K562 (cell line): ENCODE measurements around the gene NAA10. TPM values are rescaled to one million over a fixed set of nuclear protein-coding genes. Genes with fewer than 3 reads are reported as not detected.

ENCODE experiments used
- ATAC-seq: fragments of 200-7000 bp; cut with Tn5 transposase; 3 replicates; pipeline ENCODE4 v1.9.1; 2020; ENCODE audit warnings: moderate library complexity
- BruUV-seq: library from RNA; stranded (reverse); fragments of 400-500 nt; replicated peaks from 2 replicates; lab custom pipeline; 2021; lab: Mats Ljungman, UMichigan
- CTCF ChIA-PET: fragments of 300-600 bp; formaldehyde crosslinking; extraction: SDS; loops from one replicate; lab custom pipeline; 2021; ENCODE audit warnings: low intra/inter-chr PET ratio; lab: Yijun Ruan, JAX
- POLR2A ChIA-PET: fragments of 300-600, 350-650 bp; sonication (Branson Sonifier 250); formaldehyde crosslinking; extraction: SDS; loops from one replicate; lab custom pipeline; 2021; ENCODE audit warnings: antibody characterized with exemption, inconsistent platforms; lab: Yijun Ruan, JAX
- DNase-seq, 4 experiments: peaks; one replicate each; pipeline versions ENCODE4 v3.0.0 to v3.0.0-alpha.2; 2011 to 2018; ENCODE audit warnings: low spot score in 3 of 4, mixed read lengths in 3 of 4; ENCODE audit errors: extremely low read depth in 1 of 4
- FAIRE-seq: peaks from 2 replicates; lab custom pipeline; 2011; peaks lifted over from hg19 to GRCh38; lab: Jason Lieb, UNC
- H2AFZ ChIP-seq: 2 replicates; pipeline ENCODE4 v1.6.0; 2011; ENCODE audit warnings: low read depth, low read length, control low read depth, inconsistent platforms
- H3K27ac ChIP-seq: fragments of 200-600 bp; 3 replicates; pipeline ENCODE4 v1.8.0; 2011; ENCODE audit warnings: low read depth, mild to moderate bottlenecking, control low read depth, inconsistent platforms, low read length, moderate library complexity, mixed read lengths; ENCODE audit errors: extremely low read depth
- H3K27me3 ChIP-seq, 2 experiments: fragments of 300-600 bp in 1 of 2; 2 replicates in 1 of 2; 3 replicates in 1 of 2; pipeline versions ENCODE4 v1.6.0 to v1.8.0; 2011; ENCODE audit warnings: inconsistent platforms in 2 of 2, low read length in 2 of 2, mild to moderate bottlenecking in 1 of 2, mixed read lengths in 1 of 2, moderate library complexity in 1 of 2; ENCODE audit not compliant: control insufficient read depth in 2 of 2, insufficient read depth in 2 of 2
- H3K36me3 ChIP-seq: fragments of 300-600 bp; 3 replicates; pipeline ENCODE4 v1.8.0; 2011; ENCODE audit warnings: mild to moderate bottlenecking, low read length, inconsistent platforms; ENCODE audit not compliant: control insufficient read depth, insufficient read depth
- H3K4me1 ChIP-seq, 2 experiments: fragments of 200-600 bp in 1 of 2; replicated peaks in 1 of 2; 2 replicates in 1 of 2; 3 replicates in 1 of 2; pipeline versions ENCODE4 v1.5.1 to v1.8.0; 2011; ENCODE audit warnings: inconsistent platforms in 2 of 2, low read length in 2 of 2, mild to moderate bottlenecking in 1 of 2, mixed read lengths in 1 of 2, moderate library complexity in 1 of 2; ENCODE audit not compliant: control insufficient read depth in 2 of 2, insufficient read depth in 2 of 2
- H3K4me2 ChIP-seq: 2 replicates; pipeline ENCODE4 v1.6.1; 2011; ENCODE audit warnings: low read length, control low read depth, inconsistent platforms, mixed read lengths; ENCODE audit not compliant: insufficient read depth
- H3K4me3 ChIP-seq: fragments of 200-600 bp; sonication (generic), shearing (Covaris generic); 2 replicates; pipeline ENCODE4 v1.5.1; 2016; ENCODE audit warnings: control low read depth, inconsistent platforms
- H3K79me2 ChIP-seq: fragments of 200-600 bp; 3 replicates; pipeline ENCODE4 v1.8.0; 2011; ENCODE audit warnings: low read length, inconsistent platforms; ENCODE audit not compliant: control insufficient read depth, insufficient read depth
- H3K9ac ChIP-seq, 2 experiments: 2 replicates each; pipeline versions ENCODE4 v1.6.0 to v1.6.1; 2011; ENCODE audit warnings: low read depth in 2 of 2, low read length in 2 of 2, control low read depth in 1 of 2, inconsistent platforms in 1 of 2, mild to moderate bottlenecking in 1 of 2, mixed read lengths in 1 of 2; ENCODE audit not compliant: insufficient read depth in 1 of 2
- H3K9me1 ChIP-seq: one replicate; pipeline ENCODE4 v1.6.0; 2011; ENCODE audit warnings: inconsistent platforms, mild to moderate bottlenecking, low read length, moderate library complexity; ENCODE audit not compliant: control insufficient read depth, insufficient read depth
- H3K9me3 ChIP-seq: replicated peaks from 2 replicates; pipeline ENCODE4 v1.5.1; 2011; ENCODE audit warnings: low read depth, low read length, inconsistent platforms; ENCODE audit not compliant: control insufficient read depth, insufficient read depth
- H4K20me1 ChIP-seq: replicated peaks from 2 replicates; pipeline ENCODE4 v1.6.1; 2011; ENCODE audit warnings: low read length, inconsistent platforms, mixed read lengths; ENCODE audit not compliant: control insufficient read depth, insufficient read depth
- BHLHE40 ChIP-seq: IDR thresholded peaks from 2 replicates; pipeline ENCODE4 v1.6.1; 2011; ENCODE audit warnings: low read length, improper control_type of control experiment
- GABPA ChIP-seq: fragments of 200-800 bp; sonication (Bioruptor generic); conservative IDR thresholded peaks from 2 replicates; pipeline ENCODE4 v1.6.1; 2016; ENCODE audit warnings: low read depth, missing genetic modification characterization, missing compliant biosample characterization
- NKRF ChIP-seq: fragments of 450-650 bp; IDR thresholded peaks from 2 replicates; pipeline ENCODE4 v1.6.1; 2016; ENCODE audit warnings: borderline replicate concordance
- RBFOX2 ChIP-seq: fragments of 200-400 bp; formaldehyde crosslinking; IDR thresholded peaks from 2 replicates; pipeline ENCODE4 v1.6.1; 2017; ENCODE audit warnings: low read depth, mild to moderate bottlenecking, low read length, moderate library complexity
- SMARCC2 ChIP-seq: fragments of 450-650 bp; IDR thresholded peaks from 2 replicates; pipeline ENCODE4 v1.6.1; 2017; ENCODE audit warnings: antibody characterized with exemption, moderate library complexity, mild to moderate bottlenecking, low read depth
- WGBS: fragments of 100-300 bp; shearing (Covaris generic); methylation state at CpG from one replicate; pipeline ENCODE4 v1.1.6; 2016; ENCODE audit warnings: low coverage, mixed read lengths; ENCODE audit not compliant: insufficient coverage; ENCODE audit errors: missing lambda C conversion rate; 5-methylcytosine and 5-hydroxymethylcytosine counted together
- in situ Hi-C: fragments of 300-500 bp; cut with MboI; formaldehyde crosslinking; loops from 4 replicates; pipeline ENCODE4 v1.15.0; 2018; ENCODE audit warnings: inconsistent platforms, mixed read lengths
- intact Hi-C: fragments of 100-400 bp; cut with micrococcal nuclease; formaldehyde crosslinking; loops from 2 replicates; pipeline ENCODE4 v1.14.2; 2022
- polyA plus RNA-seq, 8 experiments: library from polyadenylated mRNA; depleted of rRNA in 4 of 8; stranded (reverse) in 5 of 8; unstranded in 3 of 8; fragments of >200 nt; fragmentation: Nextera tagmentation in 2 of 8; fragmentation: Illumina TruSeq in 1 of 8; extraction: Ambion mirVana in 2 of 8; extraction: Trizol in 1 of 8; gene quantifications; 2 replicates each; pipeline versions ENCODE4 v1.2.1 to v1.2.3, GENCODE V29; 2011 to 2014; ENCODE audit warnings: inconsistent platforms in 1 of 8, missing spikeins in 1 of 8
- total RNA-seq, 7 experiments: library from RNA; depleted of rRNA in 6 of 7; stranded (reverse); fragments of >200 nt in 6 of 7; fragmentation: Illumina TruSeq in 2 of 7; extraction: Trizol in 2 of 7; gene quantifications; 2 replicates each; pipeline versions ENCODE4 v1.2.1 to v1.2.3, GENCODE V29; 2011 to 2021; ENCODE audit warnings: low replicate concordance in 1 of 7

The NAA10 gene
- total and polyA plus RNA-seq, 9 of the 15 experiments (the other 6 are each of a cell fraction or from before 2014, with no cell fraction given), result 11.1 to 250 (median 134) TPM

GRCh38 chrX:153932220-153932915, 2.5 kb downstream of the NAA10 start:
- CTCF ChIA-PET, result no interaction called here
- Histone ChIP-seq H3K79me2 (peaks cover 38% of the 10 kb centered on the region), H3K4me2 (no peak overlapping the region), H3K36me3 (peaks cover 48% of the 10 kb centered on the region), H3K4me3 (no peak overlapping the region), H3K9me3 (no peaks in the 10 kb centered on the region), H3K27me3 (no peaks in the 10 kb centered on the region), H3K9ac (peak overlapping the region in 1 of 2 experiments; percentile 78; a peak in 1 of 4 replicates), H3K4me1 (peaks cover 22 to 53% of the 10 kb centered on the region in 2 experiments; a peak in 4 of 5 replicates), H3K9me1 (no peaks in the 10 kb centered on the region), H2AFZ (no peak overlapping the region), H3K27ac (no peak overlapping the region), H4K20me1 (no peaks in the 10 kb centered on the region)
- in situ Hi-C loops, result no loop called here
- ATAC-seq (no peak), DNase-seq (no peak), FAIRE-seq (no peak)
- no TSS peak for BruUV-seq
- 97% methylated on average over 8 of the region's 13 CpGs for WGBS
- intact Hi-C loops, result no loop called here
- POLR2A ChIA-PET, result interaction anchor here (0.6 kb wide), 1 partner anchor 161 kb away, joined by 3 read pairs; no protein-coding TSS in a partner anchor
- TF ChIP-seq GABPA (tag) (no peak), RBFOX2 (peak; percentile 10; the same call in 1 of the 2 replicates)

- H3K36me3 ChIP-seq, result peaks cover 48% of the 10 kb centered on the region
- no peak for ATAC-seq
- H2AFZ ChIP-seq, result no peak overlapping the region
- in situ Hi-C loops, result no loop called here
- H3K27ac ChIP-seq, result no peak overlapping the region
- H3K4me3 ChIP-seq, result no peak overlapping the region
- TF ChIP-seq SMARCC2 (no peak), BHLHE40 (no peak), NKRF (no peak), RBFOX2 (peak; percentile 31; the same call in 1 of the 2 replicates)
- TF ChIP-seq, all 486 proteins: peak for 1
- CTCF ChIA-PET, result no interaction called here
- H3K27me3 ChIP-seq, result no peaks in the 10 kb centered on the region
- FAIRE-seq (no peak), DNase-seq (no peak)
- POLR2A ChIA-PET, result interaction anchor here (0.6 kb wide), 2 partner anchors 39 to 160 kb away, joined by 3 read pairs; no protein-coding TSS in a partner anchor
- no TSS peak for BruUV-seq
- intact Hi-C loops, result no loop called here
- H3K9ac ChIP-seq, result peak overlapping the region in 1 of 2 experiments; percentile 78; a peak in 1 of 4 replicates
- no peaks in the 10 kb centered on the region for H3K9me1 ChIP-seq
- no peaks in the 10 kb centered on the region for H3K9me3 ChIP-seq
- peaks cover 44% of the 10 kb centered on the region for H3K79me2 ChIP-seq
- H3K4me2 ChIP-seq, result no peak overlapping the region
- WGBS, result 95% methylated on average over 5 of the region's 13 CpGs
- H4K20me1 ChIP-seq, result no peaks in the 10 kb centered on the region
- peaks cover 27 to 59% of the 10 kb centered on the region in 2 experiments; a peak in 4 of 5 replicates for H3K4me1 ChIP-seq
These were observed 3.1 kb downstream of the NAA10 start for GRCh38 chrX:153931748-153932147.
